HUES64 (cell line): ENCODE results near the gene IFT122.

Experiments used
- H3K27ac ChIP-seq: 2 replicates; pipeline ENCODE4 v1.7.0; 2013; ENCODE audit warnings: low read depth, low read length, inconsistent platforms
- H3K27me3 ChIP-seq: 2 replicates; pipeline ENCODE4 v1.6.1; 2013; ENCODE audit warnings: mild to moderate bottlenecking, low read length; ENCODE audit not compliant: insufficient read depth
- H3K36me3 ChIP-seq: 2 replicates; pipeline ENCODE4 v1.6.1; 2013; ENCODE audit warnings: mild to moderate bottlenecking, low read length; ENCODE audit not compliant: insufficient read depth
- H3K4me1 ChIP-seq: 2 replicates; pipeline ENCODE4 v1.6.1; 2013; ENCODE audit warnings: mild to moderate bottlenecking, low read length, moderate library complexity; ENCODE audit not compliant: insufficient read depth
- H3K4me3 ChIP-seq: 2 replicates; pipeline ENCODE4 v1.5.1; 2013; ENCODE audit warnings: mild to moderate bottlenecking, low read length, moderate library complexity
- H3K9ac ChIP-seq: 2 replicates; pipeline ENCODE4 v1.6.1; 2013; ENCODE audit warnings: mild to moderate bottlenecking, low read depth, low read length
- H3K9me3 ChIP-seq: 2 replicates; pipeline ENCODE4 v1.6.1; 2013; ENCODE audit warnings: low read depth, low read length; ENCODE audit not compliant: insufficient read depth
- WGBS: fragments of 150-250, 120-280 bp; methylation state at CpG from one replicate; pipeline ENCODE4 v1.1.7; 2013; ENCODE audit warnings: missing lambda C conversion rate; 5-methylcytosine and 5-hydroxymethylcytosine counted together

Gene IFT122

GRCh38 chr3:129560911-129561594, 121.0 kb downstream of the IFT122 start:
- no peak overlapping the region for H3K27ac ChIP-seq
- no peak overlapping the region for H3K4me3 ChIP-seq
- H3K9ac ChIP-seq = no peak overlapping the region
- peaks cover 21% of the 10 kb centered on the region for H3K36me3 ChIP-seq
- WGBS = 77% methylated on average over 18 of the region's 18 CpGs
- no peaks in the 10 kb centered on the region; the same call in 1 of the 2 replicates for H3K4me1 ChIP-seq
- no peaks in the 10 kb centered on the region for H3K9me3 ChIP-seq
- no peaks in the 10 kb centered on the region for H3K27me3 ChIP-seq

DNA sequence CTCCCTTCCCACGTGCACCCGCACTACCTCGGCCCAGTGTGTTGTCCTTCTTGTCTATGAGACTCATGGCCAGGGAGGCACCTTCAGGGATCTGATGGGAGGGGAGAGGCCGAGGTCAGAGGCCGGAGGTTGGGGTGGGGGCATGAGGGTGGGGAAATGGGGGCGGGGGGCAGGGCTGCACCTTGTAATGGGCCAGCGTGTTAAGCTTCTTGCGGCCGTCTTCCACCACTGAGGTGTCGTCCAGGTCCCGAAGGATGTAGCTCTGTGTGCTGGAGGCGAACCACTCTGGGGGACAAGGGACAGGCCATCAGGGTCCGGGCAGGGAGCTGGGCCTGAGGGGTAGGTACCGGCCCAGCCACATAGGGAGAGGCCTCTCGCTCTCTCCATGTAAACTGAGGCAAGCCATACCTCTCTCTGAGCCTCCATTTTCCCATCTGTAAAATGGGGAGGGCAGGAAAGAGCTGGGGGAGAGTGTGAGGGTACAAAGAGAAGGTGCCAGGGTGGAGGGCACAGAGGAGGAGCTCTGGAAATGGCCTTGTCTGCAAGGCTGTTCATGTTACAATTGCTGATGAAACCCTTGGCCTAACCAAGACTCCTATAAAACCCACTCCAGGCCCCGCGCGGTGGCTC, 121.7 kb downstream of the IFT122 start:
- 94% methylated on average over 18 of the region's 18 CpGs for WGBS
- H3K4me3 ChIP-seq = no peak overlapping the region
- H3K4me1 ChIP-seq = no peaks in the 10 kb centered on the region; the same call in 1 of the 2 replicates
- no peaks in the 10 kb centered on the region for H3K27me3 ChIP-seq
- no peak overlapping the region for H3K27ac ChIP-seq
- H3K36me3 ChIP-seq = peaks cover 19% of the 10 kb centered on the region; the same call in 1 of the 2 replicates
- no peak overlapping the region for H3K9ac ChIP-seq
- H3K9me3 ChIP-seq = no peaks in the 10 kb centered on the region

GRCh38 chr3:129562803-129563202, 122.8 kb downstream of the IFT122 start:
- no peaks in the 10 kb centered on the region; the same call in 1 of the 2 replicates for H3K4me1 ChIP-seq
- no peak overlapping the region for H3K4me3 ChIP-seq
- no peak overlapping the region for H3K27ac ChIP-seq
- H3K9ac ChIP-seq = no peak overlapping the region
- no peaks in the 10 kb centered on the region for H3K9me3 ChIP-seq
- 93% methylated on average over 19 of the region's 19 CpGs for WGBS
- no peaks in the 10 kb centered on the region for H3K27me3 ChIP-seq
- peaks cover 15% of the 10 kb centered on the region; the same call in 1 of the 2 replicates for H3K36me3 ChIP-seq

DNA sequence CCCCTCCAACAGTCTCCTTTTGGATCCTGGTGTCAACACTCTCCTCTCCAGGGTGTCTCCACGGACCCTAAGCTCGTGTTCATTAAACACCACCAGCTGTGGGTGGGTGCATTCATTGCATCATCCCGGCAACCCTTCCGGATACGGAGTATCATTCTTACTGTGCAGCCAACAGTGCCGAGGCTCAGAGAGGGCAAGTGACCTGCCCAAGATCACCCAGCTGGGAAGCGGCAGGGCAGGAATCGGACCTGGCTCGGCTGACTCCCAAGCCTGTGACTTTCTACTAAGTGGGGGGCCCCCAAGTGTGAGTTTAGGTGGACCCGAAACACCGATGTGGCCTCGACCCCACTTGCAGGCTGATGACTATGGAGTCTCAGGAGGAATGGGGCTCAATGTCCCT, 123.3 kb downstream of the IFT122 start:
- Histone ChIP-seq H3K9ac (no peak overlapping the region), H3K4me1 (no peaks in the 10 kb centered on the region; the same call in 1 of the 2 replicates), H3K9me3 (no peaks in the 10 kb centered on the region), H3K27me3 (no peaks in the 10 kb centered on the region), H3K36me3 (peaks cover 15% of the 10 kb centered on the region; the same call in 1 of the 2 replicates), H3K27ac (no peak overlapping the region), H3K4me3 (no peak overlapping the region)
- WGBS = 96% methylated on average over 12 of the region's 12 CpGs

GRCh38 chr3:129563850-129564535, 124.0 kb downstream of the IFT122 start:
- no peaks in the 10 kb centered on the region for H3K9me3 ChIP-seq
- no peak overlapping the region for H3K27ac ChIP-seq
- 87% methylated on average over 8 of the region's 8 CpGs for WGBS
- no peak overlapping the region for H3K4me3 ChIP-seq
- H3K27me3 ChIP-seq = no peaks in the 10 kb centered on the region
- peaks cover 15% of the 10 kb centered on the region; the same call in 1 of the 2 replicates for H3K36me3 ChIP-seq
- no peak overlapping the region for H3K9ac ChIP-seq
- no peaks in the 10 kb centered on the region; the same call in 1 of the 2 replicates for H3K4me1 ChIP-seq

DNA sequence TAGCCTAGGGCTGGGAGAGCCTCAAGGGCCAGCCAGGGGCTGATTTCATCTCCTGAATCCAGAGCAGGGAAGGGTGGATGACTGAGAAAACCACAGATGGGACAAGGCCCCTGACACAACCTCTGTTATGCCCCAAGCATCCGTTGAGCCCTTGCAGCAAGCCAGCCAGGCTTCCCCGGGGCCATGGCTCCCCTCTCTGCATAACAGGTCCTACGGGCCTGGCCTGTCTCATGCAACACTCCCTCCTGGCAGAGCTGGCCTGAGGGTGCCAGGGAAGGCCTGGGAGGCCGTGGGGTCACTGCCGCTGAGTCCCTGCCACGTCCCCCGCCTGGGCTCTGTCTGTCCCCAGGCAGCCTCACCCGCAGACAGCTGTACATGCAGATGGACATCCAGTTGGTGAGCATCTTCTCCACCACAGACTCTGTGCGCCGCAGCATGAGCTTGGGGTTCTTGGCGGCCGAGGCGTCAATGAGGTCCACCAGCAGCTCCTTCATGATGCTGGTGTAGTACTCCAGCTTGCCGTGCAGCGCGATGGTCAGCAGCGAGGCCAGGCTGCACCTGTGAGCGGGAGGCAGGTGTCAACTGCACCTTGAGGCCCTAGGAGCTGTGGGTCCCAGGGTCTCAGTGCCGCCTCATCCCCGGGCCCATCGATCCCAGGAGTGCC, 125.1 kb downstream of the IFT122 start:
- WGBS = 94% methylated on average over 21 of the region's 21 CpGs
- Histone ChIP-seq H3K27ac (no peak overlapping the region), H3K9me3 (no peaks in the 10 kb centered on the region), H3K9ac (no peak overlapping the region), H3K4me3 (no peak overlapping the region), H3K27me3 (no peaks in the 10 kb centered on the region), H3K4me1 (no peaks in the 10 kb centered on the region), H3K36me3 (peaks cover 16% of the 10 kb centered on the region; the same call in 1 of the 2 replicates)

DNA sequence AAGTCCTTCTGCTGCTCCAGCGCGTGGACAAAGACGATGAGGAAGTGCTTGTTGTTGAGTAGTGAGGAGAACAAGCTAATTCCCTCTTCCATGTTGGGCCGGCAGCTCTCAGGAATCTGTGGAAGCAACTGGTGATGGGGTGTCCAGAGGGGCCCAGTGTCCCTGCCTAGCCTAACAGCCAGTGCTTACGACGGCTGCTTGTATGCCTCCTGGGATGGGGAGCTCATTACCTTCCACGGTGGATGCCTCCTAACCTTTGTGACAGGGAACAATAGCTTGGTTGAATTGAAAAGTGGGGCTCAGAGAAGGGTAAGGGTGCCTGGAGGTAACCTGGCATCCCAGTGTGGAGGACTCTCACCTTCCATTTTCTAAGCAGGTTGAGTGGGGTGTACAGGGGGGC, 125.9 kb downstream of the IFT122 start:
- peaks cover 17% of the 10 kb centered on the region; the same call in 1 of the 2 replicates for H3K36me3 ChIP-seq
- H3K27me3 ChIP-seq = no peaks in the 10 kb centered on the region
- no peak overlapping the region for H3K4me3 ChIP-seq
- H3K9ac ChIP-seq = no peak overlapping the region
- H3K9me3 ChIP-seq = no peaks in the 10 kb centered on the region
- 93% methylated on average over 7 of the region's 7 CpGs for WGBS
- H3K4me1 ChIP-seq = no peaks in the 10 kb centered on the region
- H3K27ac ChIP-seq = no peak overlapping the region

- Histone ChIP-seq H3K36me3 (peaks cover 16% of the 10 kb centered on the region; the same call in 1 of the 2 replicates), H3K27ac (no peak overlapping the region), H3K9me3 (no peaks in the 10 kb centered on the region), H3K27me3 (no peaks in the 10 kb centered on the region), H3K9ac (no peak overlapping the region), H3K4me1 (no peaks in the 10 kb centered on the region), H3K4me3 (no peak overlapping the region)
- 89% methylated on average over 18 of the region's 18 CpGs for WGBS
Measured at GRCh38 chr3:129567176-129567705, 127.2 kb downstream of the IFT122 start.

DNA sequence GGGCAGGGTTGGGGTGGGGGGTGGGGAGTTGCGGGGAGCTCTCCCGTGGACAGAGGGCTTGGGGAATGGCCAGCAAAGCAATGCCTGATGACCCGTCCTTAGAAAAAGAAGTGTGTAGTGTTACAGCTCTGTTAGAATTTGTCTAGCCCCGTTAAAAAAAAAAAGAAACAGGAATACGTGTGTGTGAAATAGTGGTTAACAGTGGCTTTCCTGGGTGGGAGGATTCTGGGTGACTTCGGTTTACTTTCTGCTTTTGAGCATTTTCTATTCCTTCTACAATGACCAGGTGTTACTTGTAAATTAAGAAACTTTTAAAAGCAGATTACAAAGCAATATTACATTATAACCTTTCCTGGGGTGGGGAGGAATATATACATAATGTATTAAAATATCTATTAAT, 127.9 kb downstream of the IFT122 start:
- 85% methylated on average over 5 of the region's 6 CpGs for WGBS
- H3K27ac ChIP-seq = no peak overlapping the region
- H3K4me3 ChIP-seq = no peak overlapping the region
- peaks cover 11% of the 10 kb centered on the region; the same call in 1 of the 2 replicates for H3K36me3 ChIP-seq
- no peak overlapping the region for H3K9ac ChIP-seq
- H3K9me3 ChIP-seq = no peaks in the 10 kb centered on the region
- no peaks in the 10 kb centered on the region for H3K27me3 ChIP-seq
- H3K4me1 ChIP-seq = no peaks in the 10 kb centered on the region

- no peaks in the 10 kb centered on the region for H3K4me1 ChIP-seq
- H3K36me3 ChIP-seq = peaks cover 15% of the 10 kb centered on the region; the same call in 1 of the 2 replicates
- WGBS = 97% methylated on average over 7 of the region's 7 CpGs
- H3K9ac ChIP-seq = no peak overlapping the region
- no peaks in the 10 kb centered on the region for H3K9me3 ChIP-seq
- no peaks in the 10 kb centered on the region for H3K27me3 ChIP-seq
- H3K4me3 ChIP-seq = no peak overlapping the region
- H3K27ac ChIP-seq = no peak overlapping the region
Measured at GRCh38 chr3:129569856-129570255, 129.8 kb downstream of the IFT122 start.
